Measurements from ENCODE around the gene NLGN3. TPM values are rescaled to one million over a fixed set of nuclear protein-coding genes. Genes with fewer than 3 reads are reported as not detected.

The NLGN3 gene
- total RNA-seq, 4 donors from 2014 or later, result 1.7 to 3.1 (median 2.8) TPM

GRCh38 chrX:71214604-71215337, 70.1 kb downstream of the NLGN3 start:
- TF ChIP-seq, protein P1, sequence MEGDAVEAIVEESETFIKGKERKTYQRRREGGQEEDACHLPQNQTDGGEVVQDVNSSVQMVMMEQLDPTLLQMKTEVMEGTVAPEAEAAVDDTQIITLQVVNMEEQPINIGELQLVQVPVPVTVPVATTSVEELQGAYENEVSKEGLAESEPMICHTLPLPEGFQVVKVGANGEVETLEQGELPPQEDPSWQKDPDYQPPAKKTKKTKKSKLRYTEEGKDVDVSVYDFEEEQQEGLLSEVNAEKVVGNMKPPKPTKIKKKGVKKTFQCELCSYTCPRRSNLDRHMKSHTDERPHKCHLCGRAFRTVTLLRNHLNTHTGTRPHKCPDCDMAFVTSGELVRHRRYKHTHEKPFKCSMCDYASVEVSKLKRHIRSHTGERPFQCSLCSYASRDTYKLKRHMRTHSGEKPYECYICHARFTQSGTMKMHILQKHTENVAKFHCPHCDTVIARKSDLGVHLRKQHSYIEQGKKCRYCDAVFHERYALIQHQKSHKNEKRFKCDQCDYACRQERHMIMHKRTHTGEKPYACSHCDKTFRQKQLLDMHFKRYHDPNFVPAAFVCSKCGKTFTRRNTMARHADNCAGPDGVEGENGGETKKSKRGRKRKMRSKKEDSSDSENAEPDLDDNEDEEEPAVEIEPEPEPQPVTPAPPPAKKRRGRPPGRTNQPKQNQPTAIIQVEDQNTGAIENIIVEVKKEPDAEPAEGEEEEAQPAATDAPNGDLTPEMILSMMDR (IDR thresholded peaks at IDR 0.05), result no peak
- TF ChIP-seq POLR2AphosphoS5 (IDR thresholded peaks at IDR 0.05), result no peak
- no peak for TF ChIP-seq EP300 (IDR thresholded peaks at IDR 0.05)
- no peak for TF ChIP-seq POLR2A (IDR thresholded peaks at IDR 0.05)
- WGBS, 2 donors (ENCODE audit: low coverage in 1 of 2), result no CpG with 5 or more reads among the region's 5 CpGs

GRCh38 chrX:71215338-71215912, 70.8 kb downstream of the NLGN3 start:
- Histone ChIP-seq H3K9me3 (no peaks in the 10 kb centered on the region), H3K4me1 (no peaks in the 10 kb centered on the region), H3K27me3 (no peaks in the 10 kb centered on the region), H3K36me3 (no peaks in the 10 kb centered on the region), H3K27ac (no peak overlapping the region), H3K4me3 (no peak overlapping the region)
- ATAC-seq, result no peak
- WGBS, 2 donors (ENCODE audit: low coverage in 1 of 2), result 83 to 90% methylated on average over 2 to 10 of the region's 10 CpGs
- TF ChIP-seq, protein P1 (IDR thresholded peaks at IDR 0.05), result no peak
- TF ChIP-seq POLR2AphosphoS5 (IDR thresholded peaks at IDR 0.05), result no peak
- no peak for TF ChIP-seq EP300 (IDR thresholded peaks at IDR 0.05)

More at GRCh38 chrX:71214604-71215337, 70.1 kb downstream of the NLGN3 start:
- H3K36me3 ChIP-seq, result no peaks in the 10 kb centered on the region
- no peaks in the 10 kb centered on the region for H3K9me3 ChIP-seq
- no peaks in the 10 kb centered on the region for H3K27me3 ChIP-seq
- H3K4me3 ChIP-seq, result no peak overlapping the region
- no peaks in the 10 kb centered on the region for H3K4me1 ChIP-seq
- no peak for ATAC-seq
- no peak overlapping the region for H3K27ac ChIP-seq

DNA sequence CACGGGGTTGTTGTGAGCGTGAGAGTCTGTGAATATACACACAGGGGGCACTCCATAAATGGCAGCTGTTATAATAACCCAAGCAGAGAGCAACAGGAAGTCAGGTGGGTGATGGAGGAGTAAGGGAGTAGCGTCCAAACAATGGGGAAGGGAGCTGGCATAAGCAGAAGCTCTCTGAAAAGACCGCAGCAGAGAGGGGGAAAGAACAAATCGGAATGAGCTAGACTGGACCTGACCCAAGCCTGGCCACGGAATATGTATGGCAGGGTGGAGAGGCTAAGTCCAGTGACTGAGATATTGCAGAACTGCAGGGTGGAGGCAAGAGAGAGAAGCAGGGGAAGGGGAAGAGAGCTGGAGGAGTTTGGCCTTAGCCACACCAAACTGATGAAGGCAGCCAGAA, 71.8 kb downstream of the NLGN3 start:
- Histone ChIP-seq H3K27ac (no peak overlapping the region), H3K4me1 (no peaks in the 10 kb centered on the region), H3K4me3 (no peak overlapping the region), H3K27me3 (no peaks in the 10 kb centered on the region), H3K9me3 (no peaks in the 10 kb centered on the region), H3K36me3 (no peaks in the 10 kb centered on the region)
- ATAC-seq, result no peak
- TF ChIP-seq POLR2AphosphoS5 (IDR thresholded peaks at IDR 0.05) (no peak), EP300 (IDR thresholded peaks at IDR 0.05) (no peak), POLR2A (IDR thresholded peaks at IDR 0.05) (no peak)
- TF ChIP-seq, protein P1 (IDR thresholded peaks at IDR 0.05), result no peak
- WGBS, 2 donors (ENCODE audit: low coverage in 1 of 2), result 18 to 20% methylated on average over 1 to 4 of the region's 6 CpGs

DNA sequence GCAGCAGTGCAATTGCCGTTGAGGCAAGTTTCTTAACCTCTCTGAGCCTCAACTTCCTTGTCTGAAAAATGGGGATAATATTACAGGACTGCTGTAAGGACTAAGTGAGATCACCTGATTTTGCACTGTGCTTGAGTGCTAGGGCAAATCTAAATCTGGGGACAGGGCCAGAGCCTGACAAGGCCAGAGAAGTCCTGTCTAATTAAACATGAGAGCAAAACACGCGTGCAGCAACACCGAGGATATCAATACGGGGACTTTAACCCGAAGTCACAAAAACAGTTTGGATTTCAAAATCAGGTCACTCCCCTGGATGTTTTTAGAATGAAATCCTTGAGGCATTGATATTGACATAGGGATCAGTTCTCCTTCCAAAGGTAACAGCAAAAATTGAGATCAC, 72.7 kb downstream of the NLGN3 start:
- Histone ChIP-seq H3K9me3 (no peaks in the 10 kb centered on the region), H3K27me3 (no peaks in the 10 kb centered on the region), H3K36me3 (no peaks in the 10 kb centered on the region), H3K27ac (no peak overlapping the region), H3K4me1 (no peaks in the 10 kb centered on the region), H3K4me3 (no peak overlapping the region)
- TF ChIP-seq EP300 (IDR thresholded peaks at IDR 0.05) (no peak), POLR2A (IDR thresholded peaks at IDR 0.05) (no peak), POLR2AphosphoS5 (IDR thresholded peaks at IDR 0.05) (no peak)
- TF ChIP-seq, protein P1 (IDR thresholded peaks at IDR 0.05), result no peak
- no peak for ATAC-seq
- WGBS, 2 donors (ENCODE audit: low coverage in 1 of 2), result 82 to 89% methylated on average over 3 to 5 of the region's 6 CpGs

Small RNA genes lying within 50 kb of the gene (small RNA-seq; reads per million reads assigned to genes)
- 0 reads per million in 4 donors for gene CXorf65

Other genes with a start within 250 kb of the NLGN3 start
- not detected for gene TEX11, start 236.1 kb upstream of the NLGN3 start, total RNA-seq
- gene SLC7A3, start 213.7 kb upstream of the NLGN3 start, total RNA-seq, result 10 to 100 TPM in 1 of 4 donors, not detected in 3; 12.7 TPM
- gene SNX12, start 76.5 kb upstream of the NLGN3 start, total RNA-seq, result 10 to 100 TPM; 43.1 to 81.7 (median 52.0) TPM
- 10 to 100 TPM; 19.9 to 48.2 (median 28.9) TPM for gene FOXO4, start 49.0 kb upstream of the NLGN3 start, total RNA-seq
- not detected for gene CXorf65, start 38.1 kb upstream of the NLGN3 start, total RNA-seq
- 1 to 10 TPM in 3 of 4 donors, under 1 TPM in 1; 0.62 to 6.3 (median 3.7) TPM for gene IL2RG, start 33.3 kb upstream of the NLGN3 start, total RNA-seq
- gene MED12, start 26.2 kb upstream of the NLGN3 start, total RNA-seq, result 10 to 100 TPM; 19.7 to 30.2 (median 26.2) TPM
- gene GJB1, start 78.4 kb downstream of the NLGN3 start, total RNA-seq, result not detected
- 10 to 100 TPM in 3 of 4 donors, 1 to 10 TPM in 1; 9.7 to 18.5 (median 13.4) TPM for gene ZMYM3, start 109.3 kb downstream of the NLGN3 start, total RNA-seq
- gene NONO, start 138.8 kb downstream of the NLGN3 start, total RNA-seq, result 100 to 1,000 TPM; 196 to 268 (median 213) TPM
- 10 to 100 TPM in 3 of 4 donors, 1 to 10 TPM in 1; 7.1 to 37.5 (median 25.6) TPM for gene ITGB1BP2, start 156.9 kb downstream of the NLGN3 start, total RNA-seq
- 10 to 100 TPM; 32.1 to 64.1 (median 56.2) TPM for gene TAF1, start 221.5 kb downstream of the NLGN3 start, total RNA-seq